Central memory CD8-positive, alpha-beta T cell (primary cell): ENCODE results near the gene ATP11A.

ENCODE experiments used
- ATAC-seq: fragments of 150-1000 bp; cut with Tn5 transposase; replicated peaks from 2 replicates; pipeline ENCODE4 v1.10.0; 2022; ENCODE audit warnings: mild to moderate bottlenecking, moderate FRiP score, moderate number of reproducible peaks; ENCODE audit not compliant: poor library complexity, severe bottlenecking; ENCODE audit errors: extremely low read depth
- DNase-seq, 2 donors: peaks; one replicate each; pipeline ENCODE4 v3.0.0; 2021; ENCODE audit warnings: low spot score in 2 of 2
- H3K27ac Mint-ChIP-seq: one replicate; pipeline ENCODE4 v1.8.0; 2022; ENCODE audit warnings: low read depth, mild to moderate bottlenecking, moderate library complexity, mixed read lengths
- H3K27me3 Mint-ChIP-seq: one replicate; pipeline ENCODE4 v1.8.0; 2022; ENCODE audit warnings: mixed read lengths
- H3K36me3 Mint-ChIP-seq: one replicate; pipeline ENCODE4 v1.8.0; 2022; ENCODE audit warnings: mild to moderate bottlenecking, moderate library complexity, mixed read lengths; ENCODE audit not compliant: insufficient read depth
- H3K4me1 Mint-ChIP-seq: one replicate; pipeline ENCODE4 v1.8.0; 2022; ENCODE audit warnings: mixed read lengths
- H3K4me3 Mint-ChIP-seq: one replicate; pipeline ENCODE4 v1.8.0; 2022; ENCODE audit warnings: mild to moderate bottlenecking, moderate library complexity, mixed read lengths
- H3K9me3 Mint-ChIP-seq: one replicate; pipeline ENCODE4 v1.8.0; 2022; ENCODE audit warnings: mixed read lengths

The ATP11A gene

DNA sequence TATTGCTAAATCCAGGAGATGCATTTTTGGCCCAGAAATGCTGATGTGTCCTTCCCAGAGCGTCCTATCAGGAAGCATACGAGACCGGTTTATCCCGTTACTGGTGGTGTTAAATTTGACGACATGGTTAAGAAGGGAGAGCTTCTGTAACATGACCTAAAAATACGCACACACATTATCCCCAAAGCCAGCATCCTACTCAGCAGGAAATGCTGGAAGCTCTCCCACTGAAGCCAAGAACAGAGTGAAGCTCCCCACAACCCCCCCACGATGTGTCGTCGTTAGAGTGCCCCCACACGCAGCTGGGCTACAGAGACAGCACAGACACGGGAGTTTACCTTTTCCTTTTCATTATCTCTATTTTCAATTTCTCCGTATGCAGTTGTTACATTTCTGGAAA lies 234.1 kb downstream of the ATP11A start:
- H3K4me1 Mint-ChIP-seq = peaks cover under 1% of the 10 kb centered on the region
- peaks cover 62% of the 10 kb centered on the region for H3K27me3 Mint-ChIP-seq
- H3K27ac Mint-ChIP-seq = no peak overlapping the region
- H3K9me3 Mint-ChIP-seq = no peaks in the 10 kb centered on the region
- ATAC-seq (no peak), DNase-seq (no peak)
- no peak overlapping the region for H3K4me3 Mint-ChIP-seq
- H3K36me3 Mint-ChIP-seq = peaks cover 1% of the 10 kb centered on the region

DNA sequence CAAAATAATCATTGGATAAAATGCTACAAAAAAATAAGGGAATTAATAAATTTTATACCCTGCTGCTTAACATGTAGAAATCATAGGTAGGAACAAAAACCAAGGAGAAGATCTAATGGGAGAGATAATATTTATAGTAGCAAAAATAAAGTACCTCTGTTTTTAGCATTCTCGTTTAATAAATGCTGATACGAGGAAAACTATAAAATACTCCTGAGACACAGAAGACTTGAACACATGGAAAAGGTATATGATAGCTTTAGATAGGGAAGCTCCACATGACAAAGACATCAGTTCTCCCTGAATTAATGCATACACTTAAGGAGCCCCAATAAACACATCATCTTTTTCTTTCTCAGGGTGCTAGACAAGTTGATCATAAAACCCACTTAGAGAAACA lies 234.5 kb downstream of the ATP11A start:
- H3K4me1 Mint-ChIP-seq = peaks cover 5% of the 10 kb centered on the region
- no peak overlapping the region for H3K27ac Mint-ChIP-seq
- ATAC-seq = no peak
- H3K36me3 Mint-ChIP-seq = peaks cover 1% of the 10 kb centered on the region
- no peak overlapping the region for H3K4me3 Mint-ChIP-seq
- no peak for DNase-seq
- peaks cover 66% of the 10 kb centered on the region for H3K27me3 Mint-ChIP-seq
- no peaks in the 10 kb centered on the region for H3K9me3 Mint-ChIP-seq

DNA sequence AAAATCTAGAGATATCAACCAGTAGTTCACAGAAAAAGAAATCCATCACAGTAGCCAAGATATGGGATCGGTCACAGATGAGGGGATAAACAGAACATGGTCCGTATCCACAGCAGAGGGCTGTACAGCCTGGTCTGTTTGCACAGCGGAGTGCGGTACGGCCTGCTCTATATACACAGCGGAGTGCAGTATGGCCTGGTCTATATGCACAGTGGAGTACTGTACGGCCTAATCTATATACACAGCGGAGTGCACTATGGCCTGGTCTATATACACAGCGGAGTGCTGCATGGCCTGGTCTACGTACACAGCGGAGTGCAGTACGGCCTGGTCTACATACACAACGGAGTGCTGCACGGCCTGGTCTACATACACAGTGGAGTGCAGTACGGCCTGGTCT lies 236.2 kb downstream of the ATP11A start:
- DNase-seq (no peak), ATAC-seq (no peak)
- Mint-ChIP-seq H3K4me3 (no peak overlapping the region), H3K27me3 (peaks cover 67% of the 10 kb centered on the region), H3K4me1 (peaks cover 10% of the 10 kb centered on the region), H3K36me3 (peaks cover 1% of the 10 kb centered on the region), H3K27ac (no peak overlapping the region), H3K9me3 (no peaks in the 10 kb centered on the region)

DNA sequence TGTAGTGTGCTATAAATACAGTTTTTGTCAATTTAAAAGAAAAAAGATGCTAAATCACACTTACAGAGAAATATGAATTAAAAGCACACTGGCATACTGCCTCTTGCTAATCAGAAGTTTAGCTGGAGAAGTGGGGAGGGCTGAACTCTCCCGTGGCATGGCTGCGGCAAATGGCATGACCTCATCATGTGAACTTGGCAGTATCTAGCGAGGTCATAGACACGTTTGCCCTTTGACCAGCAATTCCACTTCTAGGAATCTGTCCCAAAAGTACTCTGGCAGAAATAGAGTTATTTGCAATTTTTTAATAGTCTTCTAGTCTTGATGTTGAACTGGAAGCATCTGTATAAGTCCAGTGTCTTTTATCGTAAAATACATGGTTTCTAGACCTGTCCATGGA lies 237.2 kb downstream of the ATP11A start:
- Mint-ChIP-seq H3K36me3 (peaks cover 1% of the 10 kb centered on the region), H3K4me1 (peaks cover 10% of the 10 kb centered on the region), H3K4me3 (no peak overlapping the region), H3K27me3 (peaks cover 67% of the 10 kb centered on the region), H3K9me3 (no peaks in the 10 kb centered on the region), H3K27ac (no peak overlapping the region)
- DNase-seq (no peak), ATAC-seq (no peak)

DNA sequence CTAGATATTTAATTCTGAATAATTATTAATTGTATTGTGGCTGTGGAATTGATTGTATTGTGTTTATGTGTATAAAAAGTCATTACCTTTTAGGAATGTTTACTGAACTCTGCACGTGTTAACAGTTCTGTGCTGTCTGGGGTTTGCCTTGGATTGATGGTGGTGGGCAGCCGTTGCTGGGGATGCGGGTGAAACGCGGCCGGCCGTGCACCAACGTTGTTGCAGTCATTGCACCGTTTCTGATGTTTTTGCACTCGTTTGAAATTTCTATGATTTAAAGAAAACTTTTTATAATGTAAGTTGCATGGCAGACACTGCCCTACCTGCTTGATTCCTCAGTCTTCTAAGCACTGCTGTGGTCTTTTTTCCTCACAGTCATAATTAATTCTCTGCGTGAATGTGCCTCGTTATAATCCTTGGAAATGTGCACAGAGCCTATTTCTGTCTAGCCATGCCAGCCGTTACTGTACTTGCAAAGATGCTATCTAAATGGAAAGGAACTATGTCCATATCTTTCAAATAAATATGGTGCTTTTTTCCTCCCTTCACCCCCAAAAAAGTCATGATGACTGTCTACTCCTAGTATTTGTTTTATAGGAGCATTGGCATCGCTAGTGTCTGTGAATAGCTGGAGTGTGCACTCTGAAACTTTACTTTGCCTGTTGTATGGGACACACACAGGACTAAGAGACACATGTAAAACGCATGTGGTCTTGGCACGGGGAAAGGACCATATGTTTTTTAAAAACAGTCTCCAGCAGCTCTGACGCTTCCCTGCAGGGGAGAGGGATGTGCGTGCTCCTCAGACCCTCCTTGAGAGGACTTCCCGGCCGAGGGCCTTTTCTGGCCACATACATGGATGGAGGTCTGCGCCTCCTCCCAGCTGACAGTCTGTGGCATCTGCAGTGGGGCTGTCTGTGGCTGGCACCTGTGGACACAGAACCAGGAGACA lies 238.5 kb downstream of the ATP11A start:
- Mint-ChIP-seq H3K9me3 (no peaks in the 10 kb centered on the region), H3K4me3 (no peak overlapping the region), H3K36me3 (peaks cover 1% of the 10 kb centered on the region), H3K27me3 (peaks cover 68% of the 10 kb centered on the region), H3K4me1 (peaks cover 10% of the 10 kb centered on the region), H3K27ac (no peak overlapping the region)
- no peak for ATAC-seq
- no peak for DNase-seq

DNA sequence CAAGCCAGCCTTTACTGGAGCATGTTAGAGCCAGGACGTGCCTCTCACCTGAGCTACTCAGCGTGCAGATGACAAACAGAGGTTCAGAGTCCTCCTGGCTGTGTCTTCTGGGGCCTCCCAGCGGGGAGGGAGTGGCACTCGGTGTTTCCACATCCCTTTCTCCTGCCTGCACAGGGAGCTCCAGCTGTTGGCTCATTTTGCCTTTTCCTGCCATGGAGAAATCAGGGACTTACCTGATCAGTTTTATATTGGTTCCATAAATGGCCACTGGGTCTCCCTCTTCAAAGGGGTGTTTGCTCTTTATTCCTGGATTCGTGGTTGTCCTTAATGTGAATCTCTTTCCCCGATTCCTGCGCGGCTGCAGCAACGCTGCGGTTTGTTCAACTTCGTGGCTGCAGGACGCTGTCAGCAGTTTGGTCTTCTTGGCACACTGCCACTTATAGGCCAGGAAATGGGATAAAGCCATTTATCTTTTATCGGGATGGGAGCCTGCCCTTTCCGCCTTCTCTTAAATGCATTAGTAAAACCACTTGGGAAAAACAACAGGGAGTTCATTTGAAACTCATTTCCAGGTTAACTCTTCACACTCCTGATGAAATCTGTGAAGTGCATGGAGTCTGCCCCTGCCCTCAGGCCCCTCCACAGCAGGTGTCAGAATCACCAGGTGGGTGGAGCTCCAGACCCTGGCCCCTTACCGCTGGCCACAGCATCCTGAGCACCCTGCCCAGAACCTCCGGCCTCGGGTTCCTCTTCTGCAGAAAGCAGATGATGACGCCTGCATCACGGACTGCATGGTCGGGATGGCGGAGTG lies 239.3 kb downstream of the ATP11A start:
- Mint-ChIP-seq H3K27ac (no peak overlapping the region), H3K4me1 (peaks cover 10% of the 10 kb centered on the region), H3K36me3 (no peaks in the 10 kb centered on the region), H3K27me3 (peaks cover 59% of the 10 kb centered on the region), H3K4me3 (no peak overlapping the region), H3K9me3 (no peaks in the 10 kb centered on the region)
- ATAC-seq = no peak
- no peak for DNase-seq

DNA sequence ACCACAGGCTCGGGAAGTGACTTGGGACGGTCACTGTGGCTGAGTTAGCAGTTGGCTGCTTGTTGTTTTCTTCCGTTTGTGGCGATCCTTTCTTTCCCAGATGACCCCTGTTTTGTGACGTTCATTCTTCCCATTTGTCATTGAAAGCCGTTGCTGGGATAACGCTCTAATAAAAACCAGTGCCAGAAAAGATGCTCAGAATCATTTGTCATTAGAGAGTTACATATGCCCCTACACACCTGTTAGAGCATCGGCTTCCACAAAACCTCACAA lies 239.9 kb downstream of the ATP11A start:
- ATAC-seq = no peak
- Mint-ChIP-seq H3K27ac (no peak overlapping the region), H3K27me3 (peaks cover 54% of the 10 kb centered on the region), H3K4me1 (peaks cover 10% of the 10 kb centered on the region), H3K4me3 (no peak overlapping the region), H3K36me3 (no peaks in the 10 kb centered on the region), H3K9me3 (no peaks in the 10 kb centered on the region)
- DNase-seq = no peak

DNA sequence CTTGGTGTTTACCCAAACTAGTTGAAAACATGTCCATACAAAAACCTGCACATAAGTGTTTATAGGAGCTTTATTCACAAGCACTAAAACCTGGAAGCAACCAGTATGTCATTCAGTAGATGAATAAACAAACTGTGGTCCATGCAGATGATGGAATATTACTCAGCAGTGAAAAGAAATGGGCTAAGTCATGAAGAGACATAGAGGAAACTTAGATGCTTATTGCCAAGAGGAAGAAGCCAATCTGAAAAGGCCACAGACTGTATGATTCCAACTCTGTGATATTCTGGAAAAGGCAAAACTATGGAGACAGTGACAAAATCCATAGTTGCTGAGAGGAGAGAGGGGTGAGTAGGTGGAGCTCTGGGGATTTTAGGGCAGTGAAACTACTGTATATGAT lies 240.4 kb downstream of the ATP11A start:
- Mint-ChIP-seq H3K36me3 (no peaks in the 10 kb centered on the region), H3K27me3 (peaks cover 56% of the 10 kb centered on the region), H3K9me3 (no peaks in the 10 kb centered on the region), H3K4me3 (no peak overlapping the region), H3K27ac (no peak overlapping the region), H3K4me1 (peaks cover 10% of the 10 kb centered on the region)
- ATAC-seq (no peak), DNase-seq (no peak)

DNA sequence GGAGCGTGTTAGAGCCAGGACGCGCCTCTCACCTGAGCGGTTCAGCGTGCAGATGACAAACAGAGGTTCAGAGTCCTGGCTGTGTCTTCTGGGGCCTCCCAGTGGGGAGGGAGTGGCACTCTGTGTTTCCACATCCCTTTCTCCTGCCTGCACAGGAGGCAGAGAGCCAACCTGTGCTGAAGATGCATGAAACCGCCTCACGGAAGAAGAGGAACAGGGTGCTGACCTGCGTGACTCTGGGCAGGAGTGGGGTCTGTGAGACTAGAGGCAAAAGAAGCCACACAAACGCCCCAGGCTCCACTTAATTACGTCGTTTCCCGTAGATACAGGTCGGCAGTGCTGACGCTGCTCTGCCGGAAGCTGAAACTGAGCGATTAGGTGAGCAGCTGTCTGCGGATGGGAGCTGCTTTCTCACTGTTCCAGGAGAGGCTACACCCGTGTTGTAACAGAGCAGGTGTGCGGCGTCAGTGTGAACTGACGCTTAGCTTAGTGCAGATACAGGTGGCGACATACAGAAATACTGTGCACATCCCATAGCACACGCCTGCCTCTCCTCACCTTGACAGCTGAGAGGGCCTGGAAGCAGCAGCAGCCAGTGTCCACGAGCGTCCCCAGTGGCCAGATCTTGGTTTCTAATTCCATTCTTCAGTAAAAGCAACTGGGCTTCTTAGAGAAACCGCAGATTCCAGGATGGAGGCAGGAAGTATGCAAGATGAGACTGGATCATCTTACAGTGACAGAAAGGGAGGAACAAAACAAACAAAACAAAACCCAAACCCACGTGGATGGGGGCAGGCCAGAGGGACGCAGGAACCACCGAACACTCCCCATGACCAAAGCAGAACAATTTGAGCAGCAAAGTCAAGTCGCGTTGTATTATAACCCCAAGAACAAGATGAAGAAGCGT lies 241.4 kb downstream of the ATP11A start:
- no peak for DNase-seq
- H3K27me3 Mint-ChIP-seq = peaks cover 66% of the 10 kb centered on the region
- H3K4me1 Mint-ChIP-seq = peaks cover 10% of the 10 kb centered on the region
- H3K4me3 Mint-ChIP-seq = no peak overlapping the region
- no peak for ATAC-seq
- H3K36me3 Mint-ChIP-seq = no peaks in the 10 kb centered on the region
- H3K27ac Mint-ChIP-seq = no peak overlapping the region
- no peaks in the 10 kb centered on the region for H3K9me3 Mint-ChIP-seq

DNA sequence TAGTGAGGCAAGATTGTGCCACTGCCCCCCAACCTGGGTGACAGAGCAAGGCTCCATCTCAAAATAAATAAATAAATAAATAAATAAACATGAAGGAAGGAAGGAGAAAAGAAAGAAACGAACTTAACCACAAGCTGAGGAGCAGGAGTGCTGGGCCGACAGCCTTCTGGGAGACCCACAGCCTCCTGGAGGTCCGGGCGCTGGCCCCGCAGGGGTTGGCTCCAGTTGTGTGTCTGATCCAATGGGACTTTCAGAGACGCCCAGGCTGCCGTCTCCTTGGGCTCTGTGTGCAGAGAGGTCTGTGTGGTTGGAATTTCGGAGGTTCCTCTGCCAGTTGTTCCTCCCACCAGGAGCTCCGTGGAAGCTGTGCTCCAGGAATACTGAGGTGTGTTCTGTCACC lies 243.1 kb downstream of the ATP11A start:
- no peaks in the 10 kb centered on the region for H3K36me3 Mint-ChIP-seq
- ATAC-seq (no peak), DNase-seq (no peak)
- no peaks in the 10 kb centered on the region for H3K9me3 Mint-ChIP-seq
- no peak overlapping the region for H3K4me3 Mint-ChIP-seq
- H3K4me1 Mint-ChIP-seq = peaks cover 10% of the 10 kb centered on the region
- H3K27me3 Mint-ChIP-seq = peaks cover 66% of the 10 kb centered on the region
- no peak overlapping the region for H3K27ac Mint-ChIP-seq

DNA sequence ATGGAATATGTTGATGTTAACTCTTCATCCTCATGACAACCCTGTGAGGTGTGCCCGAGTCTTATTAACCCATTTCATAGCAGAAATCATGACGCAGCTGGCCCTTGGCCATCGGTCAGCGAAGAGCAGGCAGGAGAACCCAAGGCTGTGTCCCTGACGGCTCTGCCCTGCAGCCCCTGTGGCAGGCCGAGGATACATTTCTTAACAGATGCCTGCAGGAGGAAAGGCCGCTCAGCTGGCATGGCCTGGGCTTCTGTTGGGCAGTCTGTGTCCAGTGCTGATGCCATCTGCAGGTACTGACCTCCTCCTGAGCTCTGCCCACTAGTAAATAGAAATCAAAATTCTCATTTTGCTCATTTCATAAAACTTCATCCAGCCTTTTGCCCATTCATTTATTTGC lies 243.8 kb downstream of the ATP11A start:
- no peak overlapping the region for H3K27ac Mint-ChIP-seq
- ATAC-seq = no peak
- no peaks in the 10 kb centered on the region for H3K36me3 Mint-ChIP-seq
- H3K9me3 Mint-ChIP-seq = no peaks in the 10 kb centered on the region
- no peak overlapping the region for H3K4me3 Mint-ChIP-seq
- no peak for DNase-seq
- peaks cover 10% of the 10 kb centered on the region for H3K4me1 Mint-ChIP-seq
- peaks cover 66% of the 10 kb centered on the region for H3K27me3 Mint-ChIP-seq

DNA sequence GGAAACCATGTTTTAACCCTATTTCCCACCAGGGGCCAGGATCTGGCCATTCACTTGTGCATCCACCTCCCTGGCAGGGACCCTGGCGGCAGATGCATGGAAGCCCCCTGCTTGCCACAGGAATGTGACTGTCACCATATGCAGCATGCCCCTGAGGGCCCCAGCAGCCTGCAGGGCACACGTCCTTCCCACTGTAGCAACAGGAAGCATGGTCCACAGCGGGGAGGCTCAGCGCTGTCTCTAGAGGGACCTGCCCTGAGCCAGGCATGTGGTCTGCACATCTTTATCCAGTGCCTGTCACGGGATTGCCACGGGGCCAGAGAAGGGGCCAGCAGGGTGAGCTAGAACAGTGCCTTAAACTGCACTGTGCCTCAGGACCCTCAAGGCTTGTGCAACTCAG lies 244.2 kb downstream of the ATP11A start:
- Mint-ChIP-seq H3K27me3 (peaks cover 66% of the 10 kb centered on the region), H3K9me3 (no peaks in the 10 kb centered on the region), H3K27ac (no peak overlapping the region), H3K4me1 (peaks cover 8% of the 10 kb centered on the region), H3K4me3 (no peak overlapping the region), H3K36me3 (no peaks in the 10 kb centered on the region)
- no peak for ATAC-seq
- no peak for DNase-seq
